HK-2 (cell line): ENCODE results near the gene PLEKHG1.

Experiments used
- DNase-seq: peaks from one replicate; pipeline ENCODE4 v3.0.0-alpha.2; 2018; ENCODE audit not compliant: unreplicated experiment

Gene PLEKHG1

DNA sequence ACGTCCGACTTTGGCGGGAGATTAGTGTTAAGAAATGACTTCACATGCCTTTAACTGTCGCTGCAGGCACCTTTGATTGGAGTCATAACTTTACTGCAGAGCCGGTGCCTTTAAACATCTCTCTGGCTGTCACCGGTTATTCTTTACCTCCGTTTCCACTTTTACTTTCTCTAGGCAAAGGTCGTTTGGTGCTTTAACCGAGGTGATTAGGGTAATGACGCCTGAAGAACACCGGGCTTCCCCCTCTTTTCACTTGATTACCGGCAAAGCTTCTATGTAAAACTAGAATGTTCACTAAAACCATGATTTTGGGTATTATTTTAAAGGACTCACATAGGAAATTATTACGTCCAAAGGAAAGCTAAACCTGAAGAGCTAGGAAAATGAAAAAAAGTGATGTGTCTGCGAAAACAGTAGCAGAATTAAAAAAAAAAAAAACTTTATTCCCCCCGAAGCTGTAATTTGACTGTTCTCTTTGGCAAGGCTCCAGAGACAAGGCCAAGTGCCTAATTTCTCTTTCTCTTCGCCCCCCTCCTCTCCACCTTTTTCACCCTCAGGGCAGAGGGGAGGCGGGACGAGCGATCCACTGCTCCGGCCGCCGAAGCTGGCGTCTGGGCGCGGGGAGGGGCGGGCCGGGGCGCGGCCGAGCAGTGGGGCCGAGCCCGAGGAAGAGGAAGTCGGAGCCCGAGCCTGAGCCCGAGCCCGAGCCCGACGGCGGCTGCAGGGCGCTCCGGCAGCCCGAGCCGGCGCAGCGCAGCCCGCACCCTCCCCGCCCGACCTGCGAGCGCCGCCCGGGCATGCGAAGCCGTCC, at the start of gene PLEKHG1:
TSS of gene PLEKHG1 (plus strand) at position 687 of the 811 bp plus-strand sequence. CDS start 133,797 bp downstream, outside the sequence.
- DNase-seq, result peak; percentile 60

DNA sequence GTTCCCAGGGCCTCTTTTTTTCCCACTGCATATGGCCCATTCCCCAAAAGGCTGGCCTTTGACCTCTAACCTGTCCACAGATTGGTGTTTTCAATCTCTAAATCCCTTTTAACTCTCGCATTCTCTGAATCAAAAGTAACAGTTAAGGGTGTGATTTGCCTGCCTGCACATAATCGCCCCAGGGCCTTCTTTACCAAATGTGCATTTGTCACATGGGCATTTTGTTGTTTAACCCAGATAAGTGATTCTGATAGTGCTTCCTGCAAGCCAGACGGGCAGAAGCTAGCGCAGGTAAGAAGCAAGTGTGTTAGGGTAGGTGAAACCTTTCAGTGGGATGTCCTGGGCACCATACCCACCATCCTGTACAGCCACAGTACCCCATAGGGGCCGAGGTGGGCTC, 49.4 kb upstream of the PLEKHG1 start:
- DNase-seq, result no peak

DNA sequence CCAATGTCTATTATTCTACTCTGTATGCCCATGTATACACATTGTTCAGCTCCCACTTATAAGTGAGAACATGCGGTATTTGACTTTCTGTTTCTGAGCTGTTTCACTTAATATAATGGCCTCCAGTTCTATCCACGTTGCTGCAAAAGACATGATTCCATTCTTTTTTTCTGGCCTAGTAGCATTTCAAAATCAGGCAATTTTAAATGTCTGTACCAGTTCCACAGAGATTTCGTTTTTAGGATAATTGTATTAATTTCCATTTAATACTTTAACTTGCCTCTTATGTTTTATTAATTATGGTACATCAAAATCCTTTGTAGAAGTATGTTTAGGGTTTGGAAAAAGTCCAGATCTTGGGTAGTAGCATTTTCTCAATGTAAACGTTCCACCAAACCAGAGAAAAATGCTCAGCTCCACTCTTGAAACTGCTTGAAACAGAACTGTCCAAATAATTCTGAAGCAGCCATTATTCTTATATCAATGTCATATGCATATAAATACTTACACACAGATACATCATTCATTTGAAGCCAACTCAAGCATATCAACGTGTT, 42.6 kb upstream of the PLEKHG1 start:
- no peak for DNase-seq

DNA sequence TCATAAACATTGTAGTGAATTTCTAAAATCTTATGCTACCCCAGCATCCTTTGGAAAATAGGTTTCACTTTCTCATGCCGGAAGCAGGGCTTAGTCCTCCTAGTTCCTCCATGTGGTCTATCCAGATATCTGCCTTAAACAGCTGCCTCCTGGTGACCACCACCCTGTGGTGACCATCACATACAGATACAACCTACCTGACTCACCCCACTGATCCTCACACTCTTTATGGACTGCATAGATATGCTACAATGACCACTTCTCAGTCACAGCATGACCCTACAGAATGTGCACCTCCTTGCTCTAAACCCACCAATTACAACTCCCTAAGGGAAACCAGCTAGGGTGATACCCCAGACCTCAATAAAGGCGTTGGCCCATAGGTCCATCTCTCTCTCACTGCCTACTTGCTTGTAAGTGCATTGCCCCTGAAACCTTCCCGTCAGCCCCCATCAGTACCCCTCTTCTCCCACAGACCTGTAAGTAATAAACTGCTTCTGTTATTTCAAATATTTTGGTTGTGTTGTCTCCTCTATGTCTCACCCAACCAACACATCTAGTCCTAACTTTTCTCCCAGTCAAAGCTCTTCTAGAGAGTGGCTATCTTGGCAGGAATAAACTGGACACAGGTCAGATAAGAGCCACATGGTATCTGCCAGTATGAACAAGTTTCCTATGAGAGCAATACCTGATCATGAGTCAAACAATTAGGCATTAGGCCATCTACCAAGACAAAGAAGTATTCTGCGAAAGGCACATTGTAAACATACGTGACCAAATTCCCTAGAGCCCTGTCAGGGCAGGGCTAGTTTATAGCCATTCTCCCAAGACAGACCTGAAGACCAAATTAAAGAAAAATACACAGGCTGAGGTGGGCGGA, 39.4 kb upstream of the PLEKHG1 start:
- no peak for DNase-seq

DNA sequence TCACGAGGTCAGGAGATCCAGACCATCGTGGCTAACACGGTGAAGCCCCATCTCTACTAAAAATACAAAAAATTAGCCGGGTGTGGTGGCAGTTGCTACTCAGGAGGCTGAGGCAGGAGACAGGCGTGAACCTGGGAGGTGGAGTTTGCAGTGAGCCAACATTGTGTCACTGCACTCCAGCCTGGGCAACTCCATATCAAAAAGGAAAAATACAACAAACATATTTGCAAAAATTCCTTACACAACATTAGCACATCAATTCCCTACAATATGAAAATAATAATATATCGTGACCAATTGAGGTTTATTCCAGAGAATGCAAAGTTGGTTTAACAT, 38.8 kb upstream of the PLEKHG1 start:
- no peak for DNase-seq

DNA sequence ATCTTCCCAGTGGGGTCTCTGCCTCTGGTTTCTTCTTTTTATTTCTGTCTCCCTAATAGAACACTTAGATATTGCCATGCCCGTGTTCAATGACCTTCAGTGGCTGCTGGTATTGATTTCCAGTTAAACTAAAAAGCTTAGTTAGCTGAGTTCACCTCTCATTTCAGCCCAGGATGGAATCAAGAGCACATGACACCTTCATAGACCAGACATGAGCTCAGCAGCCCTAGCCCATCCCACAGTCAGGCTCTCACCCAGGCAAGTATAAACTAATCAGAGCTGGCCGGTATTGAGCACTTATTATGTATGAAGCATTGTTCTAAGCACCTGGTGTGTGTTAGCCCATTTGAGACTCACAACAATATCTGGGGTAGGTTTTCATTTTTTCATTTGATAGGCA, 33.7 kb upstream of the PLEKHG1 start:
- DNase-seq, result no peak

DNA sequence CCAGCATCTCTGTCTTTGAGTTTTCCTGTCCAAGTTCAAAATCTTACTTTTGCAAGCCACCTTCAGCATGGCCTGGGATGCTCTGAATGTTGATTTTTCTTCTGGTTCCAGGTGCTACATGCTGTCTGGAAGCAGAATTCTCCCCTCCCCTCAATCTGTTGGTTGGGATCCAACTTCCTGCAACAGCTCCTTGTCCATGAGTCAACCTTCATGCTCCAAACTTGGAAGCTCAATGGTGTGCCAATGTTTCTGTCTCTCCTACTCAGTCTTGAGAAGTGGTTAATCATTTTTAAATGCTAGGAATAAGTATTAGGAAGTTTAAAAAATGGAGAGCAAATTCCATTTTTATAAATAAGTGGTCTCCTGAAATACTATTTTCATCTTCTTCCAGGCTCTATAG, 33.2 kb upstream of the PLEKHG1 start:
- no peak for DNase-seq

DNA sequence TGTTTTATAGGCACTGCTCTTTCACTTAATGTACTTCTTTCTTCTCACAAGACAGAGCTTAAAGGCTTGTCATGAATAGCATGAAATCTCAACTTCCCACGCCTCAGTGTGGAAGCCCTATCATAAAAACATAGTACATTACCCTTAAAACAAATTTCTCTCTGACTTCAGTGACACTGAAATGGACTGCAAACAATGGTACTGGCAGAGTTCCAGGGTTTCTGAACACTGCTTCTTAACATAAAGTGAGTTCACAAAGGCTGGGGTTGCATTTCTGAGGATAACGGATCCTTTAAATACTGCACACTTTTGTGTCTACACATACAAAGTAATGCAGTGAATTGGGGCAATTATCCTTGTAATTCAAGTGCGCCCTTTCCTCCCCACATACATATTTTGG, 32.3 kb upstream of the PLEKHG1 start:
- DNase-seq, result no peak

DNA sequence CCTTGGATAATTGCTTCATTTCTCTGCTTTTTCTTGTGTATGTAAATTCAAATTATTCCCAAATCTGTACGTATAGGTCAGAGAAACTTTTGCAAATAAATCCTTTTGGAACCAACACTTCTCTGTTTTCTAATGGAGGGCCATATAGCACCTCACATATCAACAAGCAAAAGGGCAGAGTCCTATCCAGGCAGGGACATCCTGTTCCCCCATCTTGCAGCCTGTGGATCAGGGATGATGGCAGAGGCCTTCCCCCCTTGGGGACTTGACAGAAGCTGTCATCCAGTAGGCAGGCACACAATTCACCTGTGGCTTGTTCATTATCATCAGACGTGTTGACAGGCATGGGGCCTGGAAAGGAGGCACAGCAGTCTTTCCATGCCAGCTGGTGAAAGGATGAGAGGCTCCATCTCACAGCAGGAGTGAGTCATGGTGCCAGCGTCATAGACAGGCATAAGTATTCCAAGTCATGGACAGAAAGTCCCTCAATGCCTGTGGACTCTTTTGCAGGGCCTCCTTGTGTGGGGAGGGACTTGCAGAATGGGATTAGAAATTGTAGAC, 31.8 kb upstream of the PLEKHG1 start:
- no peak for DNase-seq

DNA sequence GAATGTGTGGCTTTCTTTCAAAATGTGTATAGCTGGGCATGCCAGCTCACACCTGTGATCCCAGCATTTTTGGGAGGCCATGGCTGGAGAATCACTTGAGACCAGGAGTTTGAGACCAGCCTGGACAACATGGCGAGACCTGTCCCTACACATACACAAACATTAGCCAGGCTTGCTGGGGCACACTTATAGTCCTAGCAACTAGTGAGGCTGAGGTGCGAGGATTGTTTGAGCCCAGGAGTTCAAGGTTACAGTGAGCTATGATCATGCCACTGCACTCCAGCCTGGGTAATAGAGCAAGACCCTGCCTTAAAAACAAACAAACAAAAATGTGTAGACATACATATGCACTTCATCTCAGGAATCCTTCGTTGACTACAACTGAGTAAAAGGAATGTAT, 31.1 kb upstream of the PLEKHG1 start:
- no peak for DNase-seq

DNA sequence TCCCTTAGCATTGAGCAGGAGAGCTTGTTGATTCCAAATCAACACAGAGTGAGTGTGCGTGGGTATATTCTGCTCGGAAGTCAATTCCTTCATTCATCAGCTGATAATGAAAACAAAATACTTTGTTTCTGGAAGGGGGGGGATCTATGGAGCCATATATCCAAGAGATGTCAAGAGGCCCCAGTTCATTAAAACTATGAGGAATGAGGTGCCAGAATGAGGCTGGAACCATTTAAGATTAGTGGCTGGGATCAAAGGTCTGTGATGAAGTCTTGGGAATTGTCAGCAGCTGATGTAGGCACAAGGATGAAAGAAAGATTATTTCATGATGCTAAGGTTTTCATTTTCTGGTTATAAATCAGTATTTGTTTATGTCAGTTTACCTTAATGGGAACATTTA, 30.5 kb upstream of the PLEKHG1 start:
- no peak for DNase-seq

DNA sequence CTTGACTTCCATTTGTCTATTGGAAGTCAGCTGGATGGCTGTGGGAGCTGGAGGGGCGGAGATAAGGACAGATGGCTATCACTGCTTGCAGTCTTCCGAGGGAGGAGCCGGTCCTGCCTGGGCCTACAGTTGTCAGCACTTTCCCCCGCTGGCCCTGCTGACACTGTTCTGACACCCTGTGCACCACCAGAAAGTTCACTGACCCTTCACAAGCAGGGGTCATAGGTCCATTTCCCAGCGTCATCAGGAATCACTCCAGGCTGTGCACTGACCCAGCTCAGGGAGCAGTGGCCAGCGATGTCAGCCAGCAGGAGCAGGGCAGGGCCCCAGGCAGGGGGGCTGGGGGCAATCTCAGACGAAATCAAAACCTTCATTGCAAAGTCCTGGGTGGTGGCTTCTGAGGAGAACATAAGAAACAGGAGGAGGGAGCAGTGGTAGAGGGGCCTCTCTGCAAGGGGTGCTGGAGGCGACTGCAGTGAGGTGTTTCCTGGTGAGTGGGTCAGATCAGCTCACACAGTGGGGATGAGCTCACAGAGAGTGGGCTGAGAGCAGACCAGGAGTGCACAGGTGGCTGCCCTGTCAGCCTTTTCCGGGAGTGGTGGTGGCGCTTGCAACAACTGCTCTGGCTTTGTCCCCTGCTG, 26.5 kb upstream of the PLEKHG1 start:
- DNase-seq, result no peak

DNA sequence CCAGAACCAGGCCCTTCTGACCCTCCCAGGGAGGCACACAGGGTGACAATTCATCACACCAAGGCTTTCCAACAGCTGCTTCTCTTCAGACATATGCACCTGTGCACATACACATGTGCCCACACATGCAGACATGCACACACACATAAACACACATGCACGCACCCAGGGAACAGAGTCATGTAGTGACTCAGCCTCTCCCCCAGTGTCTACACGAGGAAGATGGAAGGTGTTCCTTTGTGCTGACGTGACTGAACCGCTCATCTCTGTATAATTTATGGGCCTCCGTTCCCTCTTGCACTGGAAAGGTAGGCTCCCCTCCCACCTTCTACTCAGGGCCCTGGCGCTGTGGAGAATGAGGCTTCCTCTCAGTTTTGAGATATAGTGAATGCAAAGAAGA, 23.8 kb upstream of the PLEKHG1 start:
- DNase-seq, result no peak

DNA sequence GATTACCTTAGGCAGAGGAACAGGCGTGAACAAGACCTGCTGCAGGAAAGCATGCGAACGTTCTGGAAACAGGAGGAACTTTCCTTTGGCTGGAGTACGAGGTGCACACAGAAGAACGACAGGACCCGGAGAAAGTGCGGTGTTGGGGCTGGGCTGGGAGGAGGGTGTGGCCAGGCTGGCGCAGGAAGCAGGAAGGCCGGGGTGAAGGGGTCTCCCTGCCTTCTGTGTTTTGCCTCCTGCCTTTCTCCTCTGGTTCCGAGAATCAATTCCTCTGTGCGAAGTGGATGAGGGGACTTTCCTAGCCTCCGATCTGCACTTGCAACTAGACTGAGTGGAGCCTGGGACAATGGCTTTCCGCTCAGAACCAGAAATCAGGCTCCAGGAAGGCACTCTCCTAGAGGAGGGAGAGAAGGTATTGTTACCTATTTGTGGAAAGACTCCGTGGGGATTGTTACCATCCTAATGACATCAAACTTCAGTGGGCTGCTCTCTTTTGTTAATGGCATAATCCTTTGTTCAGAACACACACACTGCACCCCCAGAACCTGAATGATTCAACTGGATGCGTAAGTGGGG, 22.9 kb upstream of the PLEKHG1 start:
- DNase-seq, result no peak

DNA sequence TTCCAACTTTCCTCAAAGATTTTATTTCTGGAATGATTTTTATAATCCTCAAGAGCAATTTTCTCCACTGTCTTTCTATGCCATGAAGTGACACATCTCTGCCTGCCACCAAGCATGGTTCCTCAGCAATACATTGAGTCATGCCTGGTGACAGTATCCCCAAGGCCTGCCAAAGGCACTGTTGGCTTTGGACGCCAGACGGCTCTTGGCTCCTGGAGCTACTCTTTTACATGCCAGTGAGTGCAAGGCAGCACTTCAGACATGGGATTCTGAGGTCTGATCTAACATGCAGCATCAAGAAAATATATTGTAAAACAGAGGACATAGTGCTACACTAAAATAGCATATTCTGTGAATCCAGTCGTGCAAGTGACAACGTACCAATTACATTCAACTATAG, 20.1 kb upstream of the PLEKHG1 start:
- no peak for DNase-seq

DNA sequence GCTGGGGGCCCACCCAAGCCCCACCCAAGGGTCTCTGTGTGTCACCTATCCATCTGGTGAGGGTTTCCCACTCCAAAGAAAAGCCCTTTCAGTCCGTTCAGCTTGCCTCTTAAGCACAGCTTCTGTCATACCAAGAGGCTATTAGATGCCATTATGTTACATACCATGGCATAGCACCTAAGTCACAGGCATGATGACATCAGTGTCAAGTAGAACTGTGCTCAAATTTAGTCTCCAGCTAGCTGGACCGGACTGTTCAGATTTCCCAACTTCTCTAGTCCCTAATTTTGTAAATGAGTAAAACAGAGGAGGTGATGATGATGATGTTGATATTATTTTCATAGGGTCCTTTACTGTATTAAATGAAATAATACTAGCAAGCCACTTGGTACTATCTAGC, 19.2 kb upstream of the PLEKHG1 start:
- no peak for DNase-seq

DNA sequence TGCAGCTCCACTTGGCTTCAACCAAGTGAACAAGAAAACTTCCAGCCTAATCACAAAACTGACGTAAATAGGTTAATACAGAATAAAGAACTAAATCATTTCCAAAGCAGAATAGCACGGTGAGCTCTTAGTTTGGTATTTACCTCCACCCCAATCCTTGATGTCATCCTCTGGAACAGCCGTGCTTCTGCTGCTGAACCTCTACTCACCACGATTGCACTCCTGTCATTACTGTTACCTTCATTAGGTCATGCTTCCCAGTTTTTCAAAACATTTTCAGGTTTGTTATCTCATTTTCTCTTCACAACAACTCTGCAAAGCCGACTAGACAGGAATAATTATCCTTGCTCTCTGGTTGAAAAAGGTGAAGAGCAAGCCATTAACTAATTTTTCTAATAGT, 15.6 kb upstream of the PLEKHG1 start:
- no peak for DNase-seq

DNA sequence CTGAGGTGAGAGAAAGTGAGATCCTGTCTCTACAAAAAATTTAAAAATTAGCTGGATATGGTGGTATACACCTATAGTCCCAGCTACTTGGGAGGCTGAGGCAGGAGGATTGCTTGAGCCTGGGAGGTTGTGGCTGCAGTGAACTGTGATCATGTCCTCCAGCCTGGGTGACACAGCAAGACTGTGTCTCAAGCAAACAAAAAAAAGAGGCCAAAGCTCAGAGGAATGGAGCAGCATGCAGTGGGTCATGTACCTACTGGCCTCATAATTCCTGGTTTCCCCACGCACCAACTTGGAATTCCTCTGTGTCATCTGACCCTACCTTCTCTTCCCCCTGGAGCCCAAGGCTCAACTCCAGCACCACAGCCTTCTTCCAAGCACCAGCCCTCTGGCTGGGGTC, 15.1 kb upstream of the PLEKHG1 start:
- no peak for DNase-seq

DNA sequence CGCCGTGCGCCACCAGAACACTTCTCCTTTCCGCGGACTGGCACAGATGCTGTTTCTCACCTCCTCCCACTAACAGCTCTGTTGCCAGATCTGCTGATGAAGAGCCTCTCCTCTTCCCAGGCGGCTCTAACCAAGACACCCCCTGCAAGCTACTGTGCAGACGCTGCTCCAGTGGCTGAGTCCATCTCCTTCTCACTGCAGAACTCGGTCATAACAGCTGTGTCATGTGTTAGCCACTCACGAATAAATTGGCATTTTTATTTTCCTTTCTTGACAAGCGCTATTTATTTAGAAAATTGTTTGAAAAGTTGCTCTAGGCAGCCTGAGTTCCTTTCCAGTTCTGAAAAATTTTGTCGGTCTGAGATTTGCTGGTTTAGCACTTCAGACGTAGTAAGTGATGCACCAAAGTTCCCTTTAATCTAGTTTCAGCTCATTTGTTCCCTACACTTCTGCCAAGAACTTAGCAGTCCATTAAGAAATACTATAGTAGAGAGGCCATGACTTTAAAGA, 12.8 kb upstream of the PLEKHG1 start:
- no peak for DNase-seq

DNA sequence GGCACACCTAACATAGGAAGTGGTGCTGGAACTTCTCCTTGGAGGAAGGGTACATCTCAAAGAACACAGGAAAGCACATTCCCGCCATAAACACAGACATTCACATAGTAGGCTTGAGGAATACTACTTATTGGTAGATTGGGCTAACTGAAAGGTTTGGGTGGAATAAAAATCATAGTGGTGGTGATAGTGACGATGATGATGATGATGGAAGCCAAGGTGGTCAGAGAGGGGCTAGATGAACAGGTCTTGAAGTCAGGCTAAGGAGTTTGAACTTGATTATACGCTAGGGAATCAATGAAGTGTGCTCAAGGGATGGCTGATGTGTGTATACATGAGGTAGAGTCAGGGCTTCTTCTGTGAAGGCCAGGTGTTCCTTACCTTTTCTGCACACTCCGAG, 12.0 kb upstream of the PLEKHG1 start:
- DNase-seq, result no peak

DNA sequence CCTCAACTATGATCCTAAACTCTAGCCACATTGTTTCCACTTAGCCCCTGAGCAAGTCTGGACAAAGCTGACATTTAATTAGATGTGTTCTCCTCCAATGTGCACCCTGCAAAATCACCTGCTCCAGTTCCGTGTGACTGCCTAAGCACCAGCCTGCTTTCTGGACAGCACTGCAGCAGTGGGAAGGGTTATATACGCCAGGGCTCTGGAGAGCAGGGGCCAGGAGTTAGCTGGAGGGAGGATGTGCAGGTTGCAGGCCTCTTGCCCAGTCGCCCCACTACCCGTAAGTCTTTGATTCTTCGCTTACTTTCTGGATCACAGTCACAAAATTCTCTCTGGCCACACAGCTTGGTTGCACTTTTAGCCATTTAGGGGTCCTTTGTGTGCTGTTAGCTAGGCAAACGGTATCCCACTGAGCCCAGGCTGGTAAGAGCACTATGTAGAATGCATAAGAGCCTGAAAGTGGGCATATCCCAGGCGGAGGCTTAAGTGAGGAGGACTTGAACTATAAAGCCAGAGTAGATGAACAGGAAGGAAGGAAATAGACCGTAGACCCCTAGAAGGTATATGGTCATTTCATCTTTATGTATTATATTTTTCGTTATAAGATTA, 10.7 kb upstream of the PLEKHG1 start:
- no peak for DNase-seq
